Neural cell (in vitro differentiated cells): ENCODE data around the gene FRMPD4. TPM values are rescaled to one million over a fixed set of nuclear protein-coding genes. Genes with fewer than 3 reads are reported as not detected.

Experiments
- H2AFZ ChIP-seq: fragments of 200-600, 300-800 bp; sonication (generic), shearing (Covaris generic); 2 replicates; pipeline ENCODE4 v1.6.0; 2014; ENCODE audit warnings: low read depth, mild to moderate bottlenecking, antibody characterized with exemption, low read length, moderate library complexity
- H3F3A ChIP-seq: fragments of 200-600 bp; shearing (Covaris generic); 2 replicates; pipeline ENCODE4 v1.6.1; 2016; ENCODE audit warnings: mild to moderate bottlenecking, moderate library complexity, mixed read lengths, antibody characterized with exemption, low read length; ENCODE audit not compliant: insufficient read depth, poor library complexity, severe bottlenecking
- H3K27ac ChIP-seq: fragments of 200-600, 300-800 bp; sonication (generic), shearing (Covaris generic); 2 replicates; pipeline ENCODE4 v1.5.1; 2014; ENCODE audit warnings: mild to moderate bottlenecking, low read length, moderate library complexity
- H3K27me3 ChIP-seq: fragments of 300-800, 200-600 bp; sonication (generic), shearing (Covaris generic); 2 replicates; pipeline ENCODE4 v1.6.0; 2014; ENCODE audit warnings: mild to moderate bottlenecking, low read depth, low read length, moderate library complexity; ENCODE audit not compliant: insufficient read depth
- H3K36me3 ChIP-seq: fragments of 300-800, 200-600 bp; sonication (generic), shearing (Covaris generic); 2 replicates; pipeline ENCODE4 v1.5.1; 2014; ENCODE audit warnings: mild to moderate bottlenecking, antibody characterized with exemption, low read length, moderate library complexity; ENCODE audit not compliant: insufficient read depth
- H3K4me2 ChIP-seq: fragments of 300-800, 200-600 bp; sonication (generic), shearing (Covaris generic); 2 replicates; pipeline ENCODE4 v1.6.0; 2014; ENCODE audit warnings: mild to moderate bottlenecking, low read length
- H3K4me3 ChIP-seq: fragments of 300-800, 200-600 bp; sonication (generic), shearing (Covaris generic); 2 replicates; pipeline ENCODE4 v1.5.1; 2014; ENCODE audit warnings: mild to moderate bottlenecking, low read length, moderate library complexity
- H3K79me2 ChIP-seq: fragments of 200-600 bp; shearing (Covaris generic); replicated peaks from 2 replicates; pipeline ENCODE4 v1.6.0; 2014; ENCODE audit warnings: mild to moderate bottlenecking, low read length, moderate library complexity; ENCODE audit not compliant: insufficient read depth
- H3K9ac ChIP-seq: fragments of 300-800, 200-600 bp; sonication (generic), shearing (Covaris generic); 2 replicates; pipeline ENCODE4 v1.6.1; 2016; ENCODE audit warnings: mild to moderate bottlenecking, low read length, mixed read lengths
- H3K9me2 ChIP-seq: fragments of 200-600 bp; shearing (Covaris generic); 2 replicates; pipeline ENCODE4 v1.6.1; 2016; ENCODE audit warnings: mild to moderate bottlenecking, low read length, mixed read lengths; ENCODE audit not compliant: insufficient read depth
- H3K9me3 ChIP-seq: fragments of 200-600, 300-800 bp; sonication (generic), shearing (Covaris generic); 2 replicates; pipeline ENCODE4 v1.6.1; 2016; ENCODE audit warnings: mild to moderate bottlenecking, mixed run types, low read length, moderate library complexity, mixed read lengths
- H4K20me1 ChIP-seq: fragments of 200-600 bp; shearing (Covaris generic); 2 replicates; pipeline ENCODE4 v1.6.1; 2016; ENCODE audit warnings: mild to moderate bottlenecking, mixed run types; ENCODE audit not compliant: insufficient read depth
- EP300 ChIP-seq: fragments of 450-650 bp; conservative IDR thresholded peaks from 2 replicates; pipeline ENCODE4 v1.6.1; 2014; ENCODE audit warnings: antibody characterized with exemption, mild to moderate bottlenecking, moderate library complexity; ENCODE audit not compliant: poor library complexity, severe bottlenecking
- EZH2 ChIP-seq: fragments of 200-600, 300-800 bp; shearing (Covaris generic), sonication (generic); IDR thresholded peaks from 2 replicates; pipeline ENCODE4 v1.6.1; 2014; ENCODE audit warnings: antibody characterized with exemption, low read length, borderline replicate concordance, mild to moderate bottlenecking; ENCODE audit not compliant: insufficient read depth, poor library complexity, severe bottlenecking
- MXI1 ChIP-seq: fragments of 450-650 bp; conservative IDR thresholded peaks from 2 replicates; pipeline ENCODE4 v1.6.1; 2014; ENCODE audit warnings: antibody characterized with exemption, mild to moderate bottlenecking; ENCODE audit not compliant: poor library complexity, severe bottlenecking
- POLR2AphosphoS5 ChIP-seq: IDR thresholded peaks from 2 replicates; pipeline ENCODE4 v1.6.1; 2012
- RAD21 ChIP-seq: fragments of 450-650 bp; conservative IDR thresholded peaks from 2 replicates; pipeline ENCODE4 v1.6.1; 2014; ENCODE audit warnings: antibody characterized with exemption, mild to moderate bottlenecking, moderate library complexity
- SMC3 ChIP-seq: fragments of 450-650 bp; conservative IDR thresholded peaks from 2 replicates; pipeline ENCODE4 v1.6.1; 2014; ENCODE audit warnings: antibody characterized with exemption, mild to moderate bottlenecking, moderate library complexity; ENCODE audit not compliant: poor library complexity
- TAF1 ChIP-seq: IDR thresholded peaks from 2 replicates; pipeline ENCODE4 v1.6.1; 2012; ENCODE audit warnings: low read depth
- polyA plus RNA-seq: library from polyadenylated mRNA; depleted of rRNA; stranded (reverse); fragments of >200 nt; gene quantifications from 2 replicates; pipeline ENCODE4 v1.2.3, GENCODE V29; 2014
- TF ChIP-seq, protein P1 (sequence below): fragments of 450-650 bp; IDR thresholded peaks from 2 replicates; pipeline ENCODE4 v1.5.1; 2014; ENCODE audit warnings: antibody characterized with exemption, mild to moderate bottlenecking, moderate library complexity; ENCODE audit not compliant: poor library complexity, severe bottlenecking
- TF ChIP-seq, protein P2 (sequence below): IDR thresholded peaks from 2 replicates; pipeline ENCODE4 v1.6.1; 2012; ENCODE audit warnings: borderline replicate concordance

The FRMPD4 gene
- polyA plus RNA-seq, 1 donor from 2014 or later: 1.2 TPM

DNA sequence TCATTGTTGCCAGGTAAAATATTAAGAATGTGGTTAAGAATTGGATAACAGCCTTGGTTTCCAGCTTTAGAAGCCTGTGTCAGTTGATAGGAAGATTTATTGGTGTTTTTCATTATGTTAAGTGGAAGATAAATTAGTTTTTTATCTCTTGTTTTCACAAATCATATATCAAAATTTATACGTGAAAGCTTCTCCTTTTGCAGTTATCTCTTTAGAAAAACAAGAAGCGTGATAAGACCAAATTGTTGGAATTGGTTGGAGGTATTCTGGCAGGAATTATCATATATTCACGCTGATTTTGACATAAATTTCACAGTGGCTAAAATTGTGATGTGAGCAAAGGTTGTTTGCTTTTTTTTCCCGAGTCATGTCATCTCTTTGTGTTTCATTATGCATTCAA is 90.6 kb downstream of the FRMPD4 start:
- no peak overlapping the region for H2AFZ ChIP-seq
- no peaks in the 10 kb centered on the region for H3K9me2 ChIP-seq
- TF ChIP-seq MXI1 (no peak), POLR2AphosphoS5 (no peak), RAD21 (no peak), EZH2 (no peak), SMC3 (no peak), EP300 (no peak), TAF1 (no peak)
- TF ChIP-seq, protein P1, sequence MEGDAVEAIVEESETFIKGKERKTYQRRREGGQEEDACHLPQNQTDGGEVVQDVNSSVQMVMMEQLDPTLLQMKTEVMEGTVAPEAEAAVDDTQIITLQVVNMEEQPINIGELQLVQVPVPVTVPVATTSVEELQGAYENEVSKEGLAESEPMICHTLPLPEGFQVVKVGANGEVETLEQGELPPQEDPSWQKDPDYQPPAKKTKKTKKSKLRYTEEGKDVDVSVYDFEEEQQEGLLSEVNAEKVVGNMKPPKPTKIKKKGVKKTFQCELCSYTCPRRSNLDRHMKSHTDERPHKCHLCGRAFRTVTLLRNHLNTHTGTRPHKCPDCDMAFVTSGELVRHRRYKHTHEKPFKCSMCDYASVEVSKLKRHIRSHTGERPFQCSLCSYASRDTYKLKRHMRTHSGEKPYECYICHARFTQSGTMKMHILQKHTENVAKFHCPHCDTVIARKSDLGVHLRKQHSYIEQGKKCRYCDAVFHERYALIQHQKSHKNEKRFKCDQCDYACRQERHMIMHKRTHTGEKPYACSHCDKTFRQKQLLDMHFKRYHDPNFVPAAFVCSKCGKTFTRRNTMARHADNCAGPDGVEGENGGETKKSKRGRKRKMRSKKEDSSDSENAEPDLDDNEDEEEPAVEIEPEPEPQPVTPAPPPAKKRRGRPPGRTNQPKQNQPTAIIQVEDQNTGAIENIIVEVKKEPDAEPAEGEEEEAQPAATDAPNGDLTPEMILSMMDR: no peak
- TF ChIP-seq, protein P2, sequence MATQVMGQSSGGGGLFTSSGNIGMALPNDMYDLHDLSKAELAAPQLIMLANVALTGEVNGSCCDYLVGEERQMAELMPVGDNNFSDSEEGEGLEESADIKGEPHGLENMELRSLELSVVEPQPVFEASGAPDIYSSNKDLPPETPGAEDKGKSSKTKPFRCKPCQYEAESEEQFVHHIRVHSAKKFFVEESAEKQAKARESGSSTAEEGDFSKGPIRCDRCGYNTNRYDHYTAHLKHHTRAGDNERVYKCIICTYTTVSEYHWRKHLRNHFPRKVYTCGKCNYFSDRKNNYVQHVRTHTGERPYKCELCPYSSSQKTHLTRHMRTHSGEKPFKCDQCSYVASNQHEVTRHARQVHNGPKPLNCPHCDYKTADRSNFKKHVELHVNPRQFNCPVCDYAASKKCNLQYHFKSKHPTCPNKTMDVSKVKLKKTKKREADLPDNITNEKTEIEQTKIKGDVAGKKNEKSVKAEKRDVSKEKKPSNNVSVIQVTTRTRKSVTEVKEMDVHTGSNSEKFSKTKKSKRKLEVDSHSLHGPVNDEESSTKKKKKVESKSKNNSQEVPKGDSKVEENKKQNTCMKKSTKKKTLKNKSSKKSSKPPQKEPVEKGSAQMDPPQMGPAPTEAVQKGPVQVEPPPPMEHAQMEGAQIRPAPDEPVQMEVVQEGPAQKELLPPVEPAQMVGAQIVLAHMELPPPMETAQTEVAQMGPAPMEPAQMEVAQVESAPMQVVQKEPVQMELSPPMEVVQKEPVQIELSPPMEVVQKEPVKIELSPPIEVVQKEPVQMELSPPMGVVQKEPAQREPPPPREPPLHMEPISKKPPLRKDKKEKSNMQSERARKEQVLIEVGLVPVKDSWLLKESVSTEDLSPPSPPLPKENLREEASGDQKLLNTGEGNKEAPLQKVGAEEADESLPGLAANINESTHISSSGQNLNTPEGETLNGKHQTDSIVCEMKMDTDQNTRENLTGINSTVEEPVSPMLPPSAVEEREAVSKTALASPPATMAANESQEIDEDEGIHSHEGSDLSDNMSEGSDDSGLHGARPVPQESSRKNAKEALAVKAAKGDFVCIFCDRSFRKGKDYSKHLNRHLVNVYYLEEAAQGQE: no peak
- no peak overlapping the region for H3K9ac ChIP-seq
- no peaks in the 10 kb centered on the region for H3K9me3 ChIP-seq
- no peaks in the 10 kb centered on the region for H3F3A ChIP-seq
- no peaks in the 10 kb centered on the region for H3K36me3 ChIP-seq
- no peak overlapping the region for H3K4me3 ChIP-seq
- H4K20me1 ChIP-seq: no peaks in the 10 kb centered on the region
- no peaks in the 10 kb centered on the region for H3K27me3 ChIP-seq
- no peak overlapping the region for H3K27ac ChIP-seq
- no peak overlapping the region for H3K4me2 ChIP-seq
- no peaks in the 10 kb centered on the region for H3K79me2 ChIP-seq

DNA sequence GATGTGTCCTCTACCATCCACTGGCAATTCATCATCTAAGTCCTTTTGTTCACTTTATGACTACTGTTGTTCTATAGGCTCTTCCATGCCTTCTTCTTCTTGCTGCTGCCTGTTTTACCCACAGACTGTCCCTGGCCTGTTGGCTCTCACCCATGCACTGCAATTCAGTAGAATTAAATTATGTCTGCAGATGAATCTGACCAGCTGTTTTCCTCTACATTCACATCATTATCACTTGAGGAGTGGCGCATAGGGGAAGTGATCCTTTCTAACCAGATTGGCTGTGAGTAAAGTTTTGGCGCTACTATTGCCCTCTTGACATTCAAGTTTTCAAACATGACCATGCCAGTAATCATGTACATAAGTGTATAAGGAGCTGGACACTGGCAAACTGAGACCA is 91.7 kb downstream of the FRMPD4 start:
- H3K79me2 ChIP-seq: no peaks in the 10 kb centered on the region
- no peak for TF ChIP-seq MXI1
- TF ChIP-seq, protein P2: no peak
- TF ChIP-seq TAF1: no peak
- TF ChIP-seq RAD21: no peak
- TF ChIP-seq SMC3: no peak

More for the DNA sequence above, 91.7 kb downstream of the FRMPD4 start:
- H3K27me3 ChIP-seq: no peaks in the 10 kb centered on the region
- H3K9ac ChIP-seq: no peak overlapping the region
- no peaks in the 10 kb centered on the region for H3K9me2 ChIP-seq
- no peak overlapping the region for H3K27ac ChIP-seq
- H3F3A ChIP-seq: no peaks in the 10 kb centered on the region
- H4K20me1 ChIP-seq: no peaks in the 10 kb centered on the region
- no peaks in the 10 kb centered on the region for H3K36me3 ChIP-seq
- H2AFZ ChIP-seq: no peak overlapping the region
- H3K4me3 ChIP-seq: no peak overlapping the region
- H3K4me2 ChIP-seq: no peak overlapping the region
- H3K9me3 ChIP-seq: no peaks in the 10 kb centered on the region
